ENCODE measurements around the gene PPARA.

The PPARA gene

GRCh38 chr22:46224044-46224897, 73.9 kb downstream of the PPARA start:
- FAIRE-seq = no peak

GRCh38 chr22:46224898-46225290, 74.6 kb downstream of the PPARA start:
- FAIRE-seq = no peak

GRCh38 chr22:46225631-46226030, 75.3 kb downstream of the PPARA start:
- FAIRE-seq = no peak

GRCh38 chr22:46226577-46226976, 76.3 kb downstream of the PPARA start:
- FAIRE-seq = no peak

- FAIRE-seq = no peak
These were observed 79.4 kb downstream of the PPARA start for GRCh38 chr22:46229701-46230100.

- no peak for FAIRE-seq
These were observed 80.1 kb downstream of the PPARA start for GRCh38 chr22:46230262-46230901.

- no peak for FAIRE-seq
These were observed 82.9 kb downstream of the PPARA start for GRCh38 chr22:46233231-46233630.

- no peak for FAIRE-seq
These were observed 84.6 kb downstream of the PPARA start for GRCh38 chr22:46234969-46235368.

GRCh38 chr22:46237453-46238124, 87.3 kb downstream of the PPARA start:
- no peak for FAIRE-seq

- no peak for FAIRE-seq
These were observed 88.2 kb downstream of the PPARA start for GRCh38 chr22:46238541-46238940.

- no peak for FAIRE-seq
These were observed 89.1 kb downstream of the PPARA start for GRCh38 chr22:46239261-46240048.

GRCh38 chr22:46240073-46240472, 89.7 kb downstream of the PPARA start:
- FAIRE-seq = no peak

- FAIRE-seq = no peak
These were observed 90.2 kb downstream of the PPARA start for GRCh38 chr22:46240506-46240905.

- FAIRE-seq = no peak
These were observed 90.6 kb downstream of the PPARA start for GRCh38 chr22:46240907-46241306.

- FAIRE-seq = no peak
These were observed 91.2 kb downstream of the PPARA start for GRCh38 chr22:46241396-46242007.

- no peak for FAIRE-seq
These were observed 91.8 kb downstream of the PPARA start for GRCh38 chr22:46242076-46242475.

- FAIRE-seq = no peak
These were observed 94.4 kb downstream of the PPARA start for GRCh38 chr22:46244771-46245170.

- no peak for FAIRE-seq
These were observed 95.2 kb downstream of the PPARA start for GRCh38 chr22:46245511-46245910.

- no peak for FAIRE-seq
These were observed 95.9 kb downstream of the PPARA start for GRCh38 chr22:46246178-46246577.

- no peak for FAIRE-seq
These were observed 97.2 kb downstream of the PPARA start for GRCh38 chr22:46247443-46247975.

GRCh38 chr22:46250035-46250782, 99.9 kb downstream of the PPARA start, which contains the start of gene CDPF1:
Gene CDPF1, minus strand, starts transcription at chr22:46250293. Its CDS starts 2,009 bp downstream, at chr22:46248284.
- FAIRE-seq = no peak

- no peak for FAIRE-seq
These were observed 100.4 kb downstream of the PPARA start for GRCh38 chr22:46250783-46251125.

Data from G401.6 (cell line).